ENCODE measurements around the gene SMYD4.
"Not testable (repeated sequence)": the region's sequence is repeated elsewhere in the genome, so short reads cannot be mapped to it uniquely, and the experiment has no call there.

SMYD4 gene

DNA sequence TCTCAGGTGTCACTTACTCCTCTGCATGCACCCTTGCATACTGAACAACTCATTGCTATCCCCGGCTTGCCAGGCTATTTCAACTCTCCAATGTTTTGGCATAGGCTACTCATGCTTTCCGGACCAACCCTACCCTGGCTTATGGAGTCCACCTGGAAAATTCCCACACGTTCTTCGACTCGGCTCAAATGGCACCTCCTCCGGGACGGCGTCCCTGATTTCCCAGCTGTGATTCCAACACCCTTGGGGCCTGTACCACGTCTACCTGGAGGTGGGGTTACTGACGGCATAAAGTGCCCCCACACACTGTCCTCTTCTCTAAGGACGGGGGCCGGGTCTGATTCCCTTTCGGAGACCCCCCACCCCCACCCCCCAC lies 498 bp downstream of the SMYD4 start:
- no peak for DNase-seq

DNA sequence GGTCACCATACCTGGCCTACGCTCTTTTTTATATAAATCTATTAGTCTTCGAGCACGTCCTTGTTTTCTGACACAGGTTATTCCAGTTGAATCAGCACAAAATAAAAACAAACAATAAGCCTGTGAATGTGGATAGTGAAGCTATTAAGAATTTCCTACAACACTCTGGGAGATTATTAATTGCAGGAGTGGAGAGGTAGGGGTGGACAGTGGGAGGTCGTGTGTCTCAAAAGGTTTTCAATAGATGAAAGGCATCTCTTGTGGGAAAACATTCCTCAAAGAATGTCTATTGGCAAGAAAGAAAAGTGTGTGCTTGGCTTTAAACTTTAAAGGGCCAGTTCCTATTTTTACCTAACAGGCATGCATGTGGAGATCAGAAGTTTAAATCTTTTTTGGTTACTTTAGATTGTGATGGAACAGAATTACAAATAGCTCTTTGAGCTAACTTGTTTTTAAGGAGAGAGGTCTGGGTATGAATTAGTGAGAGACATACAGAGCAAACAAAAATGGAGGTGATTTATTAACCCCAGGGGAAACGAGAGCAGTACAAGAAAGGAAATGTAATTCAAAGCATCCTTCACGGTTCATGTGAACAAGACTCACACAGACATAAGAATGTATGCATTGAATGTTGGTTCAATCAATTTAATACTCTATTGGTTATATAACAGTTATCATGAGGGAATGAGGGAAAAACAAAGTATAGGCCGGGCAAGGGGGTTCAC lies 9.0 kb downstream of the SMYD4 start:
- no peak for DNase-seq

DNA sequence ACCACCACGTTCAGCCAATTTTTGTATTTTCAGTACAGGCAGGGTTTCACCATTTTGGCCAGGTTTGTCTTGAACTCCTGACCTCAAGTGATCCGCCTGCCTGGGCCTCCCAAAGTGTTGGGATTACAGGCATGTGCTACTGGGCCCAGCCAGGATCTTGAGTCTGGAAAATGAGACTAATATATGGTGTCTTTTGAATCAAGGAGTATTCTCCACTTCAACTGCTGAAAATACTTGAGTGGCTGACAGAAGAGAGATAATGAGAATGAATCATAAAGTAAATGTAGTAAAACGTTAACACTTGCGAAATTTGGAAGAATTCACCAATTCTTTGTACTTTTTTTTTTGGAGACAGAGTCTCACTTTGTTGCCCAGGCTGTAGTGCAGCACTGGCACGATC lies 16.6 kb downstream of the SMYD4 start:
- DNase-seq = no peak

DNA sequence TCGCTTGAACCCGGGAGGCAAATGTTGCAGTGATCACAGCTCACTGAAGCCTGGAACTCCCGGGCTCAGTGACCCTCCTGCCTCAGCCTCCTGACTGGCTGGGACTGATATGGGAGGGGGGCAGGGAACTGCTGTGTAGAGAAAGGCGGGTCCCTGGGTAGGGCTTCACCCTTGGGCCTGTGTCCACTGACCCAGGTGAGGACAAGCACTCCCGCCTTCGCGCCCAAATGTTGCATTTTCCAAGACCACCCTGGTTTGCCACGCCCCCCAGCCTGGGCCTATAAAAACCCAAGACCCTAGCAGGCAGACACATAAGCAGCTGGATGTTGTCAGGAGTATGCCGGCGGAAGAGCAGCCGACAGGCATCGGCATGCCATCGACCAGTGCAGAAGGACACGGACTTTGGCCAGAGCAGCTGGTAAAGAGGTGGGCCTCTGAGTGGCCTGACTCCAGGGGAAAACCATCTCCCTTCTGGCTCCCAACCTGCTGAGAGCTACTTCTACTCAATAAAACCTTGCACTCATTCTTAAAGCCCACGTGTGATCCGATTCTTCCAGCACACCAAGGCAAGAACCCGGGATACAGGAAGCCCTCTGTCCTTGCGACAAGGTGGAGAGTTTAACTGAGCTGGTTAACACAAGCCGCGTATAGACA lies 19.1 kb downstream of the SMYD4 start:
- DNase-seq = no peak

DNA sequence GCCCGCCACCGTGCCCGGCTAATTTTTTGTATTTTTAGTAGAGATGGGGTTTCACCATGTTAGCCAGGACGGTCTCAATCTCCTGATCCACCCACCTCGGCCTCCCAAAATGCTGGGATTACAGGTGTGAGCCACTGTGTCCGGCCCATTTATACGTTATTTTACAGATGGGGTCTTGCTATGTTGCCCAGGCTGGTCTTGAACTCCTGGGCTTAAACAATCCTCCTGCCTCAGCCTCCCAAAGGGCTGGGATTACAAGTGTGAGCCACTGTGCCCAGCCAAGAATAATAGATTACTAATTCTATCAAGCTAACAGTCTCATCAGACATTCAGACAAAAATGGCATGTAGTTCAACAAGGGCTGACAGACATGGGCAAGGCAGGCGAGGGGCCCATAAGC lies 19.9 kb downstream of the SMYD4 start:
- DNase-seq = not testable (repeated sequence)

DNA sequence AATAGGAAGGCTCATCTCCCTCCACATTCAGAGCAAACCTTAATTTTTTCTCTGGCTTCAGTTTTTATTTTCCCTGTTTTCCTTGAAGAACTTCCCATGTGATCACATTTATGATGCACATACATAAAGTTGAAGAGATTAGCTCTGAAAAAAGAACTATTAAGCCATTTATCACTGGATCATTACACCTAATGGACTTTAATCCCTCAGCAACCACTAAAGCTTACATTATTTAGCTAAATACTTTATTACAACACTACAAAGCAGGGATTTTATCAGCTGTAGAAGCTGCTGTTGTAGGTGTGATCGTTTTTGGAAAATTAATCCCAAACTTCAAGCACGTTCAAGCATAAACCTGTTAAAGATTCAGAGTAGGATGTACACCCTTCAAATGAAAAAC lies 21.1 kb downstream of the SMYD4 start:
- no peak for DNase-seq

DNA sequence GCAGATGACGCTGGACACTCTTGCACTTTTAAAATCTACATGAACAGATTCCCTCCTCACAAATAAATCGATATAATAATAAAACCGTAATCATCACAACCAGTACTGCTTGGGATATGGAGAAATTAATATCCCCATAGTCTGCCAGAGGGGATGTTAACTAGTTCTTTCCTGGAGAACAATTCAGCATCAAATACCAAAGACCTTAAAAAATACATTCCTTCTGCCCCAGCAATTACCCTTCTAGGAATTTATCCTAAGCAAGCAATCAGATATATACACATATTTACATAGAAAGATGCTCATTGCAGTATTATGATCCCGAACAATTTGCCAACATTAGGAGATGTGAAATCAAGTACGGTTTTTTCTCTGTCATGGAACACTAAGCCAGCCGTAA lies 21.8 kb downstream of the SMYD4 start:
- DNase-seq = no peak

DNA sequence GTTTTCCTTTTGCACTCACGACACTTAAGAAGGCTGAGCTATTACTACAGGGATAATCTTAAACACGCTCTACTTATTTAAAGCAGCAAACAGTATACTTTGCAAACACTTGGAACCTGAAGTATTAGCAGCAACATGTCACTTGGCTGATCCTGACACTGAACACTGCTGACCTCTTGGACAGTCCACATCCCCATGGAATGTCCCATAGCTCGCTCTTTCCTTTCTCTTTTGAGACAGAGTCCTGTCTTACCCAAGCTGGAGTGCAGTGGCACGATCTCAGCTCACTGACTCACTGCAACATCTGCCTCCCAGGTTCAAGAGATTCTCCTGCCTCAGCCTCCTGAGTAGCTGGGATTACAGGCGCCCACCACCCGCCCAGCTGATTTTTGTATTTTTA lies 26.4 kb downstream of the SMYD4 start:
- no peak for DNase-seq

DNA sequence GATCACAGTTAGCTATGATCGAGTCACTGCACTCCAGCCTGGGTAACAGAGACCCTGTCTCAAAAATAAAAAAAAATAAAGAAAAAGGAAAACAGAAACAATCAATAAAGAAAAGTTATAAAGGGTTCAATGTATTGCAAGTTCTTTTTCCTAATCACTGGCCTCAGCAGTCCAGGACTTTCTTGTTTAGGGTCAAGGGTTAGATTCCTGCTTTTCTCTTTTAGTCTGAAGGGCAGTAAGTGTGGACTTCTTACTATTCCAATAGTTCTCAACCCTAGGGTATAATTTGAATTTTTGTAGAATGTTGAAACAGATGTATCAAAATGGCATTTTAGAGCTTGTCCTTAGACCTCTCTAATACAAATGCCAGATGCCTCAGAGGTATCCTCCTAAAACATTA lies 27.3 kb downstream of the SMYD4 start:
- DNase-seq = no peak

DNA sequence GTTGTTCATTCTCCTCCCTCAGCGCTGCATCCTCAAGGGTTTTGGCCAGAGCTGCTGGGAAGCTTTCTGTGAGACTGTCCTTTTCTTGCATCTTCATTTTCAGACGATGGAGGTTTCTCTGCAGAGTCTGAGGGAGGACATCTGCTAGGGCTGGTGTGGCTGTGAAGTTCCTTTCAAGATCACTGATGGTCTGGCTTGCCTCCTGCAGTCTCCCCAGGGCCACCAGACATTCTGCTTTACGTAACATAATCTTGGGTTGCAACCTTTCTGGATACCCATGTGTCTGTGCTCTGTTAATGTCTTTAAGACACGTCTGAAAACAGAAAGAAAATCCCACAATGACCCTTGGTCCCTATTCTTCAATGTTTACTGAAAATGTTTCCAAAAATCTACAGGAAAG lies 29.0 kb downstream of the SMYD4 start:
- no peak for DNase-seq

DNA sequence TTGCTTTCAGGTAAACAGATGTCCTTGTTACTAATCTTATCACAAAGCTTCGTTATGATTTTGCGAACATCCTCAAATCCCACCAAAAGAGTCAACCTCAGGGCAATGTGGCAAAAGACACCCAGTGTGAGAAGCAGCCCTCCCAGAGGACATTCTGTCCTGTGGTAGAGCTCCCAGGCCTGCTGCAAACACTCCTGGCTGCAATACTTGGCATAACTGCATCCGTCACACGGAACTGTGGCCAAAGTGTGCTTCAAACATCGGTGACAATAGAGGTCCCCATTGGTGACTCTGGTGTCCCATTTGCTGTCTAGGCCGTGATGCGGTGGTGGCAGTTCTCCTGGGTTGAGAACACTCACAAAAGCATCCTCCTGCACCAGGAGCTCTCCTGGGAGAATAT lies 29.5 kb downstream of the SMYD4 start:
- DNase-seq = no peak

DNA sequence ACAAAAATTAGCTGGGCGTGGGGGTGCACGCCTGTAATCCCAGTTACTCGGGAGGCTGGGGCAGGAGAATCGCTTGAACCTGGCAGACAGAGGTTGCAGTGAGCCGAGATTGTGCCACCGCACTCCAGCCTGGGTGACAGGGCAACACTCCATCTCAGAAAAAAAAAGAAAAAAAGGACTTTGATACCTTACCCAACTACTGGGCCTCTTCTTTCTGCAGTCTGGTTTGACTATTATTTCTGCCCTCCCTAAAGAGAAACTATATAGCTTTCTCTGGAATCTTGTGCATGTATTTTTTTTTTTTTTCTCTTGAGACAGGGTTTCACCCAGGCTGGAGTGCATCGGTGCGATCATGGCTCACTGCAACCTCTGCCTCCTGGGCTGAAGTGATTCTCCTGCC lies 31.9 kb downstream of the SMYD4 start:
- DNase-seq = not testable (repeated sequence)

DNA sequence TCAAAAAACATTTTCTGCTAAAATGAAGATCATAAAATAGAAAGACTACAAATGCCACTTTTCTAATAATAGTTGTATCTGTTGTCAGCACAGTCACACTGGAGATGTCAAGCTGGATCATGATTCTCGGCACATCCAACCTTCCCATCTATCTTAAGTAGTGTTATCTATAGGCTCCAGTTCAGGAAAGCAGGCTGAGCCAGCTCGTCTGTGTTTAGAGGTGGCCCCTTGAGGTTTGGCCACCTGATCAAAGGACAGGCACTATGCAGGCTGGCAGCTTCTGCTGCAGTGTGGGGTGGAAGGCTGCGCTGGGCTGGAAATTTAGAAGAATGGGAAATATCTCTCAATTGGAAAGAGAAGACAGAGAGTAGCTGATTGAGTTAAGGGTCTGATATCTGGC lies 32.4 kb downstream of the SMYD4 start:
- no peak for DNase-seq

DNA sequence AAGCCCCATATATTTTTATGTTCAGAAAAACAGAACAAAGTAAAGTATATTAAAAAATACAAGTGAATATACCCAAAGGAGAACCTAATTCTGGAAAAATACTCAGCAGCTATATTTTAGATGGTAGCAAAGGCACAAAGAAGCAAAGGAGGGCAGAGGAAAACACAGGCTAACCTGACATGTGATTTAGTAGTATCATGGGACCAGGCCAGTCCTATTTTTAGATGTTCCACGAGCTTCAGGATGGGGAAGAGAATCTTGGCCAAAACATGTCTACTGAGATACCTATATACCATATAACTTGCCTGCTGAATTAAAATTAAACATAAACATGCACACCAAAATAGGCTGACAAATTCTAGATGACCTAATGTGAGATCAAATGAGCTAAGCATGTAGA lies 32.9 kb downstream of the SMYD4 start:
- no peak for DNase-seq

DNA sequence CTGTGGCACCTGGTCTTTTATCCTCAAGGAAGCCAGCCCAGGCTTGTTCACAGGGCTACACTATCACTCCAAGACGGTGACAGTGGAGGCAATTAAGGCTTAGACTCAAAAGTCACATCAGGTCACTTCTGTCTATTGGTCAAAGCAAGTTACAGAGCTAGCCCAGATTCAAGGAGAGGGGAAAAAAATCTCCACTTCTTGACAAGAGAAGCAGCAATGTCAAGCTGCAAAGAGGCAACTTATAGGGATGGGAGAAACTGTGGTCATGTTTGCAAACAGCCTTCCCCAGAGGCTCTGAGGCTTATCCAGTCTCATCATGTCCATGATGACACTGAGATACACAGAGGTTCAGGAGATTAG lies 36.3 kb downstream of the SMYD4 start:
- DNase-seq = no peak

DNA sequence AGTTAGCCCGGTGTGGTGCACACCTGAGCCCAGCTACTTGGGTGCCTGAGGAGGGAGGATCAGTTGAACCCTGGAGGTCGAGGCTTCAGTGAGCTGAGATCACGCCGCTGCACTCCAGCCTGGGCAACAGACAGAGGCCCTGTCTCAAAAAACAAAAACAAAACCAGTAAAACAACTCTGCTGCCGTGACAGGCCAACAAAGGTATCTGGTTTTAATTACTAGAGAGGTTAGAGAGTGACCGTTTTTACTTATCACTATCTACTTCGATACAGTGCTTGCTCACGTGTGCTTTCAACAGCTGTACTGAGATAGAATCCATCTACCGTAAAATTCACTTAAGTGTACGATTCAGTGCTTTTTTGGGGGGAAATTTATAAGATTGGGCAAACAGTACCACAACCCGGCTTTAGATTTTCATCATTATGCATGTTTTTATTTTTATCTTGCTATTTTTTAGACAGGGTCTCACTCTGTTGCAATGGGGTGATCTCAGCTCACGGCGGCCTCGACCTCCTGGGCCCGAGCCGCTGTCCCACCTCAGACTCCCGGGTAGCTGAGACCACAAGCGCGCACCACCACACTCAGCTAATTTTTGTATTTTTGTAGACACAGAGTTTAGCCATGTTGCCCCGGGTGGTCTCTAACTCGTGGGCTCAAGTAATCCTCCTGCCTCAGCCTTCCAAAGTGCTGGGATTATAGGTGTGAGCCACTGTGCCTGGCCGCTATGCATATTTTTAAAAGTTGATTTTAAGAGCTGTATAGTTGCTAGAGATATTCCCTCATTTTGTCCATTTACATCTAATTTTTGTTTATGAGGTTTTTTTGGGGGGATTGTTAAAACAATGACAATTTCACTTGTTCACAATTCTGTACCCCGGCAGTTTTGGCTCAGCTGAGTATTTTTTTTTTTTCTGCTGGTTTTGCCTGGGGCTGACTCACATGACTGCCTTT lies 36.9 kb downstream of the SMYD4 start:
- no peak for DNase-seq

DNA sequence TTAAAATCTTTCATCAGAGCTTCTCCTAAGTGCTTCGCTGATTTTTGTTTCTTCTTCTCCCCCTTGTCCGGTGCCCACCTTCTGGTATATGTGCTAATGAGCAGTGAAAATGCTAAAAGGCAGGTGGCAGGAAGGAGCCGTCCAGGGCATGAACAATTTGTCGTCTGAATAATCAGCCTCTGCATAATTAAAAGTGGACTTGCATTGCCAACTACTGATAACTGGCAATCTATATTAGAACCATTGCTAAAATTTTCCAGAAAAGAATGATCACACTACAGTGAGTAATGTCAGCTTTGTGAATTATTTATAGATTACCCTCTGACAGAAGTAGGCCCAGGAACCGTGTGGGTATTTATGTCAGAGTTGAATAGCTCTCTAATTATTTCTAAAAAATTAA lies 39.8 kb downstream of the SMYD4 start:
- DNase-seq = no peak

DNA sequence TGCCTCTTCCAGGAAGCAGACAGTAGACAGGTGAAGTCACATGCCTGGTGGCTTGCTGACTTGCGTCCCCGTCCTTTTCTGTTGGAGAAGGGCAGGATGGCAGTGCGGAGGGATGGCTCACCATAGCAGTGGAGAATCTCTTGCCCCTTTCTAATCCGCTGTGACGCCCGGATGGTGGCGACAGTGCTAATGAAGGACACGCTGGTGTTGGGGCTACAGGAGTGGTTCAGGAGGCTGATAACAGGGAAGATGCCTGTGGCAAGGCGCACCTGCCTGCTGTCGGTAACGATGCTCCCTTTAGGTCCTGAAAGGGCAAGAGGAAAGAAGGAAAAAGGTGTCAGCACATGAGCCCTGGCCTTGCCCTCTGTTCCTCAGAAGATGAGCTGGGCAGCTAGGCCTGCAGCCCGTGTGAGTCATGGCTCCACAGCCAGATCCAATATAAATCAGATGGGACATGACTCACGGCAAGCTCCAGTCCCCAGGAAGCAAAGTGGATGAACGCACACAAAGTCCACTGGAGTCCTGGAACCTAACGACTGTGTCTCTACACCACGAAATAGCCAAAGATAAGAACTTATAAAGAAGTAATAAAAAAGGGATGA lies 42.3 kb downstream of the SMYD4 start:
- DNase-seq = no peak

DNA sequence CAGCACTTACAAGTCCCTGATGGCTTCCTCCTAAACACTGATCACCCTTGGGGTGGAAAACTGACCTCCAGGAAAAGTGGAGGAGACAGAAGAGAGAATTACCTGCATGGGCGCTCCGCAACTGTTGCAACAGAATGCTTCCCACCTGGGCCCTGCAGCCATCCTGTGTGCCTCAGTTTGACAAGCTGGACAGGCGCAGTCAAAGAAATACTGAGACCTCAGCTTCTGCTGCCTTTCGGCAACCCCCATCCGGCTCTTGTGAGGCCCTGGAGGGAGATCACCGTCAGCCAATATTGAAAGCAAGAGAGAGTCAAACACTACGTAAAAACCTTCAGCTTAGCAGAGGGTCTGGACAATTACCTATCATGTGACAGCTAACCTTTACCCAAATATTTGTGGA lies 43.0 kb downstream of the SMYD4 start:
- DNase-seq = no peak

DNA sequence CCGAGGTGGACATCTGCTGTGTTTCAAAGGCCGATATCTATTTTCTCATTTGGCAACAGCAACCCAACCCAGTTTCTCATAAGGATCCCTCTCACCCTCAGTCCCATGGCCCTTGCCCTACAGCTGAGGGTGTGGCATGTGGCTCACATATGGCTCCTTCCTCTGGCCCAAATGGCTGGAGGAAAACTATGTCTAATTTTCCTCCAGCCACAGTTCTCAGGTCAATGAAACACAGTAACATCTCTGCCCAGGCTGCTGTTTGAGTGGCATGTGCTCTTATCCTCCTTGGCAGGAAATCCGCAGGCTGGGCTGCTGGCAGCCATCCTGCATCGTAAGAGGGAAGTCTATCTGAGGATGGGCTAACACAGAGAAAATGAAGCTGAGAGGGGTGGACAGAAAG lies 43.8 kb downstream of the SMYD4 start:
- DNase-seq = no peak

DNA sequence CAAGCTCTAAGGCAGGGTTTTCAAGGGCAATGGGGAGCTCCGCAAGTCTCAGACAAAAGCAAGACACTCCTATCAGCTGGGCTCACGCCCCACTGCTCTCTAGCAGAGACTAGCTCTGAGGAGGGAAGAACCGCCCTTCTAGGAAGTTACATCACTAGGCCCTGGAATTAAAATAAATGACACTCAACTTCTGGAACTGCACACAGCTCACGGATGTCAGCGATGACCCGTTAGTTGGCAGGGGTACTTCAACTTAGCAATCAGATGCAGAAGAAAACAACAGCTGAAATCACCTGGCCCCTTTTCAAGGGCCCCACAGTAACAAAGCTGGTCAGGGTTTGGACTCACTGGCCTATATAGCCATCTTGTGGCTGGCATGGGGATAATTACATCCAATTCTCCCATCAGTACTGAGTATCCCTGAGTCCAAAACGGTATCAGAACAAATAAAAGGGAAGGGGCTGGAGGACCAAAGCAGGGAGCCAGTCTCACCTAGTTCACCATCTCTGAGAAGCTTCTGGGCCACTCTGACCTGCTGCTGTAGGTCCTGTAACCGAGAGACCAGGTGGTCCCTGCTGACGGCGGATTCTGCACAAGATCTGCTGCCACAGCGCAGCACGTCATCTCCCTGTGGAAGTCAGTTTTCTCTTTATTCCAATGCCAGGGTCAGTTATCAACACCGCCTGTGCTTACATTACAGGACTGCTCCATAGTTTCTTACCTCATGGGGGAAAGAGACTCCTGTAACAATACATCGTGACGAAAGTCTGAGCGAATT lies 45.7 kb downstream of the SMYD4 start:
- DNase-seq = no peak

DNA sequence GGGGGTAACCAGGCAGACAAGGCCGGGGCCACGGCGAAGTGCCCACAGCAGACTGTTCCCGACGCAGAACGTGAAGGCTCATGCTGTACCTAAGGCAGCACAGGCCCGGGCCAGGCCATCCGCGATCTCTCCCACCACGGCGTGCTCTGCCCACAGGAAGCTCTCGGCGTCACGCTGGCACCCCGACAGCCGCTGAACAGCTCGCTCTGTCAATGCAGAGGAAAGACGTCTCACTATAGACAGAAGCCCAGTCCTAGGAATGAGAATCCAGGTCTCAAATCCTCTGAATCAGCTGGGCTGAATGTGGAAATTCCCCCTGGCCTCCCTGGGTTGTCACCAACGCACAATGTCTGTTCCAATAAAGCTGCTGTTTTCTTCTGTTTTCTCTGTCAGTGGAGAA lies 46.4 kb downstream of the SMYD4 start:
- DNase-seq = no peak

DNA sequence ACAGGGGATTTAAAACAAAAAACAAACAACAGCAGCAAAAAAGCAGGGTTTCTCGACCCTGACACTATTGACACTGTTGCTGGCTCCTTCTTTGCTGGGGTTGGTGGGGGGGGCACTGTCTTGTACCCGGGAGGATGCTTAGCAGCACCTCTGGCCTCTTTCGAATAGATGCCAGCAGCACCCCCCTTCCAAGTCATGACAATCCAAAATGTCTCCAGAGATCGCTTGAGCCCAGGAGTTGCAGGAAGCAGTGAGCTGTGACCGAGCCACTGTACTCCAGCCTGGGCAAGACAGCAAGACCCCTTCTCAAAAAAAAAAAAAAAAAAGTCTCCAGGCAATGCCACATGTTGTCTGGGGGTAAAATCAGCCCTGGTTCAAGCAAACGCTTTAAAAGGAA lies 47.5 kb downstream of the SMYD4 start:
- DNase-seq = no peak

All from NCI-H1417 treated with DMSO at 0.1 percent for 48 hours (cell line).